ENCODE data around the gene STAT3. TPM values are rescaled to one million over a fixed set of nuclear protein-coding genes. Genes with fewer than 3 reads are reported as not detected.
A peak's percentile ranks its signal among the peaks of the same experiment; 100 is the strongest.

Gene STAT3
- polyA plus RNA-seq, 2 of the 4 experiments (the other 2 are of a cell fraction): 72.8 to 97.8 TPM

- Histone ChIP-seq H3K4me3 (peak overlapping the region; percentile 93), H3K9me3 (no peaks in the 10 kb centered on the region), H3K4me2 (peak overlapping the region; percentile 92), H3K4me1 (peaks cover 50% of the 10 kb centered on the region), H3K27ac (peak overlapping the region; percentile 93 to 95)
- no peak for ATAC-seq
- ChIA-PET CTCF (interaction anchor here (0.6 to 12.1 kb wide), 14 partner anchors 9 to 463 kb away, joined by 3 to 213 read pairs (median 8); no protein-coding TSS in a partner anchor), POLR2A (interaction anchor here (0.6 to 2.7 kb wide), 26 partner anchors 8 to 235 kb away, joined by 3 to 66 read pairs (median 6); partner anchors contain the start of genes NAGLU, STAT3 and TUBG2)
- TF ChIP-seq HOXB13 (CRISPR knock-in tag; IDR thresholded peaks at IDR 0.05; ENCODE audit: low read depth) (no peak), MYC (IDR thresholded peaks at IDR 0.05; ENCODE audit: borderline replicate concordance, low read length) (no peak), CBX2 (IDR thresholded peaks at IDR 0.05; ENCODE audit: borderline replicate concordance, low read depth) (no peak)
- no peak for DNase-seq (ENCODE audit: low read depth in 1 of 2, low spot score in 1 of 2)
- WGBS (ENCODE audit: missing lambda C conversion rate): 54% methylated on average over 11 of the region's 11 CpGs
- FAIRE-seq: no peak
Observed at GRCh38 chr17:42423766-42424165, 35.5 kb upstream of the STAT3 start.

GRCh38 chr17:42422958-42423712, 34.9 kb upstream of the STAT3 start, which contains the start of gene CAVIN1:
Gene CAVIN1 (minus strand): TSS chr17:42423256. CDS start chr17:42423097, 159 bp downstream.
- POLR2A ChIA-PET: interaction anchor here (0.6 to 2.7 kb wide), 34 partner anchors 8 to 735 kb away, joined by 3 to 66 read pairs (median 5); partner anchors contain the start of genes EIF1, NAGLU, STAT3 and TUBG2
- peak; percentile 97 to 99 for DNase-seq (ENCODE audit: low read depth in 1 of 2, low spot score in 1 of 2)
- WGBS (ENCODE audit: missing lambda C conversion rate): 2% methylated on average over 47 of the region's 58 CpGs
- H3K9me3 ChIP-seq: no peaks in the 10 kb centered on the region
- FAIRE-seq: no peak
- peak within 1 kb of the TSS; percentile 93 for H3K4me3 ChIP-seq
- peaks cover 45% of the 10 kb centered on the region for H3K4me1 ChIP-seq
- peak within 1 kb of the TSS; percentile 92 for H3K4me2 ChIP-seq
- CTCF ChIA-PET: interaction anchor here (0.6 to 12.1 kb wide), 19 partner anchors 8 to 462 kb away, joined by 3 to 213 read pairs (median 4); partner anchors contain the start of gene PSMC3IP
- H3K27ac ChIP-seq: peak within 1 kb of the TSS; percentile 93 to 95
- peak; percentile 71 to 86 for ATAC-seq
- TF ChIP-seq JUNB (IDR thresholded peaks at IDR 0.05) (no peak), FOSB (CRISPR knock-in tag; IDR thresholded peaks at IDR 0.05) (no peak), HEYL (CRISPR knock-in tag; IDR thresholded peaks at IDR 0.05) (no peak), HDAC2 (IDR thresholded peaks at IDR 0.05) (no peak), SREBF2 (IDR thresholded peaks at IDR 0.05) (no peak), POLR2AphosphoS2 (conservative IDR thresholded peaks at IDR 0.05; ENCODE audit: low read length) (no peak), HOXB13 (CRISPR knock-in tag; IDR thresholded peaks at IDR 0.05; ENCODE audit: low read depth) (no peak), NPAS2 (CRISPR knock-in tag; IDR thresholded peaks at IDR 0.05; ENCODE audit: borderline replicate concordance) (no peak), EP300 (IDR thresholded peaks at IDR 0.05) (no peak), TFCP2L1 (CRISPR knock-in tag; IDR thresholded peaks at IDR 0.05) (no peak), JUN (IDR thresholded peaks at IDR 0.05) (peak; percentile 73 to 98; a peak in 4 of 5 replicates), FOSL2 (IDR thresholded peaks at IDR 0.05) (no peak), FOSL2 (CRISPR knock-in tag; IDR thresholded peaks at IDR 0.05) (peak; percentile 39; the same call in 1 of the 2 replicates), POLR2A (IDR thresholded peaks at IDR 0.05; ENCODE audit: low read length) (peak; percentile 99), USF2 (IDR thresholded peaks at IDR 0.05) (no peak), TP53 (CRISPR knock-in tag; IDR thresholded peaks at IDR 0.05) (no peak), ZC3H11A (IDR thresholded peaks at IDR 0.05) (no peak), CBX8 (IDR thresholded peaks at IDR 0.05) (no peak), RCOR1 (IDR thresholded peaks at IDR 0.05; ENCODE audit: low read depth, low read length) (no peak), ATOH8 (CRISPR knock-in tag; IDR thresholded peaks at IDR 0.05; ENCODE audit: low read depth) (no peak), GATA3 (IDR thresholded peaks at IDR 0.05; ENCODE audit: borderline replicate concordance) (peak; percentile 33; the same call in 1 of the 2 replicates), PHF8 (IDR thresholded peaks at IDR 0.05; ENCODE audit: borderline replicate concordance, low read depth) (peak; percentile 79), HOXA7 (CRISPR knock-in tag; IDR thresholded peaks at IDR 0.05) (no peak), ZSCAN20 (CRISPR knock-in tag; IDR thresholded peaks at IDR 0.05) (no peak), EHF (CRISPR knock-in tag; IDR thresholded peaks at IDR 0.05) (no peak), RAD21 (conservative IDR thresholded peaks at IDR 0.05 in 1 of 2, IDR thresholded peaks at IDR 0.05 in 1 of 2) (peak in 1 of 2 experiments; percentile 18; a peak in 1 of 5 replicates), RFX5 (IDR thresholded peaks at IDR 0.05) (peak; percentile 48; the same call in 1 of the 2 replicates), HMGXB4 (CRISPR knock-in tag; IDR thresholded peaks at IDR 0.05; ENCODE audit: borderline replicate concordance) (no peak), ZFP36 (IDR thresholded peaks at IDR 0.05; ENCODE audit: borderline replicate concordance, partially characterized antibody) (no peak), CTCF (IDR thresholded peaks at IDR 0.05) (no peak), BHLHE40 (IDR thresholded peaks at IDR 0.05; ENCODE audit: low read depth, low read length) (0 out of 2 replicates have a peak, but pooled peaks have one; percentile 3), ESRRA (IDR thresholded peaks at IDR 0.05; ENCODE audit: borderline replicate concordance, low read length) (no peak)
